Measurements from ENCODE around the gene FAM43A. TPM values are rescaled to one million over a fixed set of nuclear protein-coding genes. Genes with fewer than 3 reads are reported as not detected.

FAM43A gene
- total and polyA plus RNA-seq, 2 of the 8 experiments (the other 6 are each of a cell fraction or from before 2014, with no cell fraction given), result 2.3 to 2.6 TPM

GRCh38 chr3:194720048-194720447, 34.4 kb downstream of the FAM43A start:
- H3K9me3 ChIP-seq (ENCODE audit: insufficient read depth in 2 of 2, low read depth in 1 of 2, low read length in 1 of 2), result no peaks in the 10 kb centered on the region
- CTCF ChIA-PET (ENCODE audit: partially characterized antibody), result interaction anchor here (0.7 to 2.2 kb wide), 7 partner anchors 9 to 38 kb away, joined by 3 to 7 read pairs (median 3); no protein-coding TSS in a partner anchor
- H3K4me2 ChIP-seq (ENCODE audit: insufficient read depth in 1 of 2, low read depth in 2 of 2, low read length in 2 of 2), result no peak overlapping the region
- no peak overlapping the region for H3K4ac ChIP-seq (replicated peaks; ENCODE audit: insufficient read length, low read depth, low read length)
- H3K27ac ChIP-seq (ENCODE audit: low read depth, low read length), result no peak overlapping the region
- no peak overlapping the region for H3K18ac ChIP-seq (ENCODE audit: extremely low read depth, low read length)
- H4K8ac ChIP-seq (ENCODE audit: extremely low read depth, insufficient read depth, low read length), result no peak overlapping the region
- H3K79me2 ChIP-seq (ENCODE audit: control insufficient read depth in 1 of 2, insufficient read depth in 2 of 2, low read length in 2 of 2), result no peaks in the 10 kb centered on the region
- no peaks in the 10 kb centered on the region for H3K36me3 ChIP-seq (ENCODE audit: control insufficient read depth in 2 of 4, insufficient read depth in 4 of 4, low read length in 3 of 4)
- 78% methylated on average over 6 of the region's 6 CpGs; no CpG with 5 or more reads in 1 of the 2 experiments for WGBS, 2 experiments (ENCODE audit: extremely low coverage in 1 of 2, insufficient coverage in 1 of 2, insufficient read length in 1 of 2, insufficient replicate concordance in 2 of 2, low coverage in 1 of 2, low lambda C conversion rate in 2 of 2, missing lambda C conversion rate in 1 of 2)
- H4K20me1 ChIP-seq (replicated peaks in 1 of 2; ENCODE audit: control insufficient read depth in 1 of 2, insufficient read depth in 2 of 2, low read length in 2 of 2), result no peaks in the 10 kb centered on the region
- no peaks in the 10 kb centered on the region for H3K79me1 ChIP-seq (ENCODE audit: low read depth, low read length)
- no peak overlapping the region for H2BK5ac ChIP-seq (ENCODE audit: low read depth, low read length)
- POLR2A ChIA-PET (ENCODE audit: partially characterized antibody), result no interaction called here
- H3K23me2 ChIP-seq (ENCODE audit: low read depth, low read length), result peaks cover 1% of the 10 kb centered on the region; the same call in 1 of the 2 replicates
- no peak overlapping the region for H4K5ac ChIP-seq (ENCODE audit: insufficient read length, low read depth, low read length)
- FAIRE-seq (no peak), DNase-seq (ENCODE audit: low read depth in 1 of 2, low spot score in 2 of 2) (no peak)
- no peak overlapping the region for H2AK5ac ChIP-seq (ENCODE audit: low read depth, low read length)
- H2BK20ac ChIP-seq (ENCODE audit: low read length), result no peak overlapping the region
- H3K56ac ChIP-seq (replicated peaks; ENCODE audit: insufficient read length, low read depth, low read length), result no peak overlapping the region
- no peak overlapping the region for H4K91ac ChIP-seq (replicated peaks; ENCODE audit: insufficient read length, low read length)
- no peak for TF ChIP-seq KDM5A (IDR thresholded peaks at IDR 0.05; ENCODE audit: low read length)
- no peak for TF ChIP-seq RBBP5 (IDR thresholded peaks at IDR 0.05; ENCODE audit: borderline replicate concordance, low read depth, low read length)
- peak; percentile 7 to 24 (median 20); a peak in 2 of 4 replicates for TF ChIP-seq CTCF (IDR thresholded peaks at IDR 0.05; ENCODE audit: control extremely low read depth in 1 of 3, insufficient read depth in 1 of 3, low read depth in 1 of 3, low read length in 3 of 3)
- TF ChIP-seq RAD21 (IDR thresholded peaks at IDR 0.05 in 1 of 2, conservative IDR thresholded peaks at IDR 0.05 in 1 of 2; ENCODE audit: low read depth in 2 of 2, low read length in 2 of 2), result peak in 1 of 2 experiments; percentile 15; a peak in 1 of 4 replicates
- TF ChIP-seq FOSL1 (IDR thresholded peaks at IDR 0.05; ENCODE audit: insufficient read depth, low read depth, low read length), result no peak
- TF ChIP-seq TBP (IDR thresholded peaks at IDR 0.05; ENCODE audit: low read depth, low read length), result no peak
- TF ChIP-seq CHD1 (IDR thresholded peaks at IDR 0.05; ENCODE audit: low read depth, low read length), result no peak
- no peak overlapping the region for H2AFZ ChIP-seq (ENCODE audit: low read length)
- H2BK12ac ChIP-seq (ENCODE audit: low read depth, low read length), result no peak overlapping the region
- H2BK15ac ChIP-seq (ENCODE audit: low read length), result no peak overlapping the region
- H3K14ac ChIP-seq (ENCODE audit: insufficient read length), result no peak overlapping the region
- no peaks in the 10 kb centered on the region for H3K4me1 ChIP-seq (replicated peaks in 1 of 4; ENCODE audit: control insufficient read depth in 3 of 4, insufficient read depth in 4 of 4, low read length in 3 of 4)
- H3K9ac ChIP-seq (replicated peaks in 1 of 4; ENCODE audit: extremely low read depth in 1 of 4, low read depth in 3 of 4, low read length in 3 of 4), result no peak overlapping the region
- no peak overlapping the region for H3K23ac ChIP-seq (ENCODE audit: insufficient read length)
- H3K27me3 ChIP-seq (replicated peaks in 1 of 4; ENCODE audit: control insufficient read depth in 3 of 4, extremely low read depth in 1 of 4, insufficient read depth in 3 of 4, low read length in 3 of 4), result no peaks in the 10 kb centered on the region
- no peak overlapping the region for H2BK120ac ChIP-seq (replicated peaks; ENCODE audit: low read depth, low read length)
- no peak overlapping the region for H3K4me3 ChIP-seq (ENCODE audit: extremely low read depth in 1 of 4, insufficient read depth in 2 of 4, low read depth in 3 of 4, low read length in 4 of 4)
